SK-N-SH (cell line): ENCODE results near the gene RBM47. TPM values are rescaled to one million over a fixed set of nuclear protein-coding genes. Genes with fewer than 3 reads are reported as not detected.

Experiments used
- CTCF ChIA-PET: fragments of 300-600, 350-600 bp; formaldehyde crosslinking; extraction: SDS; loops from one replicate; lab custom pipeline; 2021; lab: Yijun Ruan, JAX
- POLR2A ChIA-PET: fragments of 350-600 bp; sonication (Branson Sonifier 250); formaldehyde crosslinking; extraction: SDS; loops from one replicate; lab custom pipeline; 2020; ENCODE audit warnings: antibody characterized with exemption, inconsistent platforms; lab: Yijun Ruan, JAX
- DNase-seq: peaks from one replicate; pipeline ENCODE4 v3.0.0; 2012
- H2AFZ ChIP-seq: fragments of 200-600 bp; sonication (generic); 2 replicates; pipeline ENCODE4 v1.8.1; 2016; ENCODE audit warnings: antibody characterized with exemption, mild to moderate bottlenecking, low read depth
- H3F3A ChIP-seq: fragments of 200-600 bp; sonication (generic); replicated peaks from 2 replicates; pipeline ENCODE3; 2016; ENCODE audit warnings: antibody characterized with exemption, mild to moderate bottlenecking; ENCODE audit not compliant: insufficient read depth
- H3K27ac ChIP-seq, 2 experiments: fragments of 200-500 bp in 1 of 2; fragments of 200-600 bp in 1 of 2; sonication (Bioruptor generic) in 1 of 2; sonication (generic), shearing (Covaris generic) in 1 of 2; 2 replicates each; pipeline versions ENCODE4 v1.5.1 to v1.6.1; 2014 to 2016; ENCODE audit warnings: low read depth in 2 of 2, inconsistent platforms in 1 of 2, low read length in 1 of 2, mild to moderate bottlenecking in 1 of 2, mixed read lengths in 1 of 2
- H3K27me3 ChIP-seq: fragments of 200-600 bp; sonication (generic), shearing (Covaris generic); 2 replicates; pipeline ENCODE4 v1.6.1; 2016; ENCODE audit warnings: mixed run types; ENCODE audit not compliant: insufficient read depth
- H3K36me3 ChIP-seq, 2 experiments: fragments of 200-500 bp in 1 of 2; fragments of 200-600 bp in 1 of 2; sonication (Bioruptor generic) in 1 of 2; sonication (generic) in 1 of 2; replicated peaks in 1 of 2; 2 replicates each; pipeline versions ENCODE3 to v1.5.1; 2014 to 2016; ENCODE audit warnings: low read length in 1 of 2, mild to moderate bottlenecking in 1 of 2; ENCODE audit not compliant: insufficient read depth in 2 of 2, control insufficient read depth in 1 of 2
- H3K4me1 ChIP-seq, 2 experiments: fragments of 200-500 bp in 1 of 2; fragments of 200-600 bp in 1 of 2; sonication (Bioruptor generic) in 1 of 2; sonication (generic), shearing (Covaris generic) in 1 of 2; 2 replicates each; pipeline versions ENCODE4 v1.5.1 to v1.6.1; 2014 to 2016; ENCODE audit warnings: low read depth in 1 of 2, low read length in 1 of 2, mixed run types in 1 of 2; ENCODE audit not compliant: insufficient read depth in 2 of 2, control insufficient read depth in 1 of 2
- H3K4me2 ChIP-seq: fragments of 200-600 bp; sonication (generic), shearing (Covaris generic); 2 replicates; pipeline ENCODE4 v1.6.1; 2017; ENCODE audit warnings: mixed run types
- H3K4me3 ChIP-seq, 2 experiments: fragments of 200-500 bp in 1 of 2; fragments of 200-600 bp in 1 of 2; sonication (Bioruptor generic) in 1 of 2; sonication (generic), shearing (Covaris generic) in 1 of 2; 2 replicates each; pipeline versions ENCODE4 v1.5.1 to v1.8.1; 2014 to 2016; ENCODE audit warnings: low read depth in 2 of 2, inconsistent platforms in 1 of 2, low read length in 1 of 2, mild to moderate bottlenecking in 1 of 2, mixed read lengths in 1 of 2, moderate library complexity in 1 of 2
- H3K79me2 ChIP-seq: fragments of 200-600 bp; sonication (generic); 2 replicates; pipeline ENCODE4 v1.8.1; 2017; ENCODE audit warnings: mild to moderate bottlenecking; ENCODE audit not compliant: insufficient read depth
- H3K9ac ChIP-seq: fragments of 200-600 bp; sonication (generic); 2 replicates; pipeline ENCODE4 v1.6.1; 2017; ENCODE audit warnings: mixed run types
- H3K9me2 ChIP-seq: fragments of 200-600 bp; sonication (generic); 2 replicates; pipeline ENCODE4 v1.6.1; 2017; ENCODE audit warnings: mixed run types
- H3K9me3 ChIP-seq: fragments of 200-600 bp; sonication (generic); 2 replicates; pipeline ENCODE4 v1.6.1; 2017; ENCODE audit warnings: mixed run types, mild to moderate bottlenecking, moderate library complexity
- H4K20me1 ChIP-seq: fragments of 200-600 bp; sonication (generic); 2 replicates; pipeline ENCODE4 v1.6.1; 2017; ENCODE audit warnings: mild to moderate bottlenecking, mixed run types; ENCODE audit not compliant: insufficient read depth
- CTCF ChIP-seq: fragments of 200-600 bp; sonication (generic); IDR thresholded peaks from 2 replicates; pipeline ENCODE4 v1.6.1; 2017; ENCODE audit warnings: antibody characterized with exemption, mild to moderate bottlenecking, moderate library complexity
- EP300 ChIP-seq, 2 experiments: IDR thresholded peaks; 2 replicates each; pipeline versions ENCODE4 v1.4.0 to v1.6.1; 2012; ENCODE audit warnings: borderline replicate concordance in 1 of 2, low read depth in 1 of 2, low read length in 1 of 2
- FOSL2 ChIP-seq: IDR thresholded peaks from 2 replicates; pipeline ENCODE4 v1.4.0; 2012; ENCODE audit warnings: low read depth, mild to moderate bottlenecking, moderate library complexity, borderline replicate concordance
- FOXM1 ChIP-seq: IDR thresholded peaks from 2 replicates; pipeline ENCODE4 v1.4.0; 2012; ENCODE audit warnings: low read depth, mild to moderate bottlenecking
- GATA2 ChIP-seq: sonication (generic); formaldehyde crosslinking; IDR thresholded peaks from 2 replicates; pipeline ENCODE4 v1.5.0; 2020; ENCODE audit warnings: mild to moderate bottlenecking, missing genetic modification reagents
- JUND ChIP-seq: IDR thresholded peaks from 2 replicates; pipeline ENCODE4 v1.4.0; 2012
- NFIC ChIP-seq: IDR thresholded peaks from 2 replicates; pipeline ENCODE4 v1.4.0; 2012; ENCODE audit warnings: borderline replicate concordance
- NRF1 ChIP-seq: IDR thresholded peaks from 2 replicates; pipeline ENCODE4 v1.6.1; 2012; ENCODE audit warnings: low read depth, mild to moderate bottlenecking, low read length
- PBX3 ChIP-seq: IDR thresholded peaks from 2 replicates; pipeline ENCODE4; 2012
- POLR2AphosphoS5 ChIP-seq: IDR thresholded peaks from 2 replicates; pipeline ENCODE4 v1.6.1; 2012; ENCODE audit warnings: low read depth, low read length
- RAD21 ChIP-seq: IDR thresholded peaks from 2 replicates; pipeline ENCODE4 v1.6.1; 2012; ENCODE audit warnings: mild to moderate bottlenecking, low read length
- TEAD4 ChIP-seq: IDR thresholded peaks from 2 replicates; pipeline ENCODE4 v1.4.0; 2012; ENCODE audit warnings: mild to moderate bottlenecking, borderline replicate concordance; ENCODE audit not compliant: insufficient read depth
- USF1 ChIP-seq: IDR thresholded peaks from 2 replicates; pipeline ENCODE4 v1.4.0; 2012; ENCODE audit warnings: low read depth, borderline replicate concordance
- YY1 ChIP-seq: IDR thresholded peaks from 2 replicates; pipeline ENCODE4 v1.4.0; 2012; ENCODE audit warnings: low read depth, mild to moderate bottlenecking
- ZBTB33 ChIP-seq: IDR thresholded peaks from 2 replicates; pipeline ENCODE4 v1.4.0; 2012; ENCODE audit warnings: low read depth, borderline replicate concordance
- WGBS: methylation state at CpG from one replicate; pipeline ENCODE4 v1.1.6; 2017; ENCODE audit warnings: low lambda C conversion rate; 5-methylcytosine and 5-hydroxymethylcytosine counted together
- polyA plus RNA-seq, 3 experiments: library from polyadenylated mRNA; depleted of rRNA; stranded (reverse); fragments of >200 nt; gene quantifications; 2 replicates each; pipeline ENCODE4 v1.2.3, GENCODE V29; 2012
- TF ChIP-seq, protein P1 (sequence below): fragments of 150-350 bp; IDR thresholded peaks from 2 replicates; pipeline ENCODE4 v1.6.1; 2016; ENCODE audit warnings: mild to moderate bottlenecking, low read depth, low read length

The RBM47 gene
- polyA plus RNA-seq, 1 of the 3 experiments (the other 2 are of a cell fraction): 6.8 TPM

DNA sequence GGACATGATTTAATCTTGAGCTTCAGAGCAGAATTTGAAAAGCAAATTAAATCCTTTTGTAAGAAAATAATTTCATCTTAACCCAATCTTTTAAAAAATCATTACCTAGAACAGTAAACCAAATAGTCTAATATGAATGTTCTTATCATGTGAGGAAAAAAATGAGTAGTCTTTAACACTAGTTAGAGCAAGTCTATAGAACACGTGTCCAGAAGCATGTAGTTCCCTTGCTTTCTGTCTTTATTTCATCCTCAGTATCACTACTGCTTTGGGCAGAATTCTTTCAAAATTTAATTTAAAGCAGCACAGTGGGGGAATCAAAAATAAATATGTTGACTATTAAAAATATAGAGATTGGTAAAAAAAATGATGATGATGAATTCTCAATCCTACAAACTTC lies 2.1 kb downstream of the RBM47 start:
- Histone ChIP-seq H3K4me3 (no peak overlapping the region; a peak in 1 of 4 replicates), H2AFZ (no peak overlapping the region), H3K9ac (no peak overlapping the region), H3K4me2 (peak overlapping the region; percentile 54; the same call in 1 of the 2 replicates), H3K79me2 (no peaks in the 10 kb centered on the region), H3F3A (peaks cover 4% of the 10 kb centered on the region), H3K36me3 (no peaks in the 10 kb centered on the region), H3K9me3 (no peaks in the 10 kb centered on the region), H3K4me1 (no peaks in the 10 kb centered on the region; a peak in 2 of 4 replicates), H3K27ac (no peak overlapping the region), H3K9me2 (no peaks in the 10 kb centered on the region), H4K20me1 (no peaks in the 10 kb centered on the region), H3K27me3 (no peaks in the 10 kb centered on the region)
- WGBS: 74% methylated on average over 1 of the region's 1 CpG
- POLR2A ChIA-PET: no interaction called here
- DNase-seq: no peak
- no peak for TF ChIP-seq YY1
- no peak for TF ChIP-seq FOXM1
- TF ChIP-seq NFIC: no peak
- no peak for TF ChIP-seq FOSL2
- TF ChIP-seq, protein P1, sequence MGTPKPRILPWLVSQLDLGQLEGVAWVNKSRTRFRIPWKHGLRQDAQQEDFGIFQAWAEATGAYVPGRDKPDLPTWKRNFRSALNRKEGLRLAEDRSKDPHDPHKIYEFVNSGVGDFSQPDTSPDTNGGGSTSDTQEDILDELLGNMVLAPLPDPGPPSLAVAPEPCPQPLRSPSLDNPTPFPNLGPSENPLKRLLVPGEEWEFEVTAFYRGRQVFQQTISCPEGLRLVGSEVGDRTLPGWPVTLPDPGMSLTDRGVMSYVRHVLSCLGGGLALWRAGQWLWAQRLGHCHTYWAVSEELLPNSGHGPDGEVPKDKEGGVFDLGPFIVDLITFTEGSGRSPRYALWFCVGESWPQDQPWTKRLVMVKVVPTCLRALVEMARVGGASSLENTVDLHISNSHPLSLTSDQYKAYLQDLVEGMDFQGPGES: no peak
- TF ChIP-seq EP300 (IDR thresholded peaks at IDR 0.05; ENCODE audit: borderline replicate concordance in 1 of 2, low read depth in 1 of 2, low read length in 1 of 2): no peak
- no peak for TF ChIP-seq USF1
- no peak for TF ChIP-seq RAD21
- no peak for TF ChIP-seq PBX3
- no peak for TF ChIP-seq NRF1
- no peak for TF ChIP-seq GATA2 (CRISPR knock-in tag)
- TF ChIP-seq ZBTB33: no peak
- no peak for TF ChIP-seq TEAD4
- TF ChIP-seq CTCF: no peak
- no peak for TF ChIP-seq POLR2AphosphoS5
- no peak for TF ChIP-seq JUND
- CTCF ChIA-PET: no interaction called here
